ENCODE measurements around the gene IMPDH1.

GRCh38 chr7:128420773-128421172, 11.0 kb upstream of the IMPDH1 start:
- TF ChIP-seq POLR2A (IDR thresholded peaks at IDR 0.05; ENCODE audit: low read depth, low read length) (no peak), RAD21 (IDR thresholded peaks at IDR 0.05; ENCODE audit: insufficient read depth, low read depth, low read length) (no peak), FOXK2 (IDR thresholded peaks at IDR 0.05) (no peak), CTCF (IDR thresholded peaks at IDR 0.05 in 2 of 3, conservative IDR thresholded peaks at IDR 0.05 in 1 of 3; ENCODE audit: control insufficient read depth in 2 of 3, extremely low read depth in 1 of 3, insufficient read depth in 1 of 3, low read depth in 3 of 3, low read length in 3 of 3) (no peak), CEBPB (IDR thresholded peaks at IDR 0.05; ENCODE audit: borderline replicate concordance in 1 of 2, low read depth in 2 of 2, low read length in 2 of 2) (no peak), E2F4 (IDR thresholded peaks at IDR 0.05; ENCODE audit: low read depth, low read length) (no peak), CREM (IDR thresholded peaks at IDR 0.05; ENCODE audit: low read depth) (no peak), NFXL1 (IDR thresholded peaks at IDR 0.05; ENCODE audit: borderline replicate concordance) (no peak)
- TF ChIP-seq, protein P1, sequence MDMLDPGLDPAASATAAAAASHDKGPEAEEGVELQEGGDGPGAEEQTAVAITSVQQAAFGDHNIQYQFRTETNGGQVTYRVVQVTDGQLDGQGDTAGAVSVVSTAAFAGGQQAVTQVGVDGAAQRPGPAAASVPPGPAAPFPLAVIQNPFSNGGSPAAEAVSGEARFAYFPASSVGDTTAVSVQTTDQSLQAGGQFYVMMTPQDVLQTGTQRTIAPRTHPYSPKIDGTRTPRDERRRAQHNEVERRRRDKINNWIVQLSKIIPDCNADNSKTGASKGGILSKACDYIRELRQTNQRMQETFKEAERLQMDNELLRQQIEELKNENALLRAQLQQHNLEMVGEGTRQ (IDR thresholded peaks at IDR 0.05; ENCODE audit: borderline replicate concordance, low read depth, low read length), result no peak
- TF ChIP-seq, protein P2, sequence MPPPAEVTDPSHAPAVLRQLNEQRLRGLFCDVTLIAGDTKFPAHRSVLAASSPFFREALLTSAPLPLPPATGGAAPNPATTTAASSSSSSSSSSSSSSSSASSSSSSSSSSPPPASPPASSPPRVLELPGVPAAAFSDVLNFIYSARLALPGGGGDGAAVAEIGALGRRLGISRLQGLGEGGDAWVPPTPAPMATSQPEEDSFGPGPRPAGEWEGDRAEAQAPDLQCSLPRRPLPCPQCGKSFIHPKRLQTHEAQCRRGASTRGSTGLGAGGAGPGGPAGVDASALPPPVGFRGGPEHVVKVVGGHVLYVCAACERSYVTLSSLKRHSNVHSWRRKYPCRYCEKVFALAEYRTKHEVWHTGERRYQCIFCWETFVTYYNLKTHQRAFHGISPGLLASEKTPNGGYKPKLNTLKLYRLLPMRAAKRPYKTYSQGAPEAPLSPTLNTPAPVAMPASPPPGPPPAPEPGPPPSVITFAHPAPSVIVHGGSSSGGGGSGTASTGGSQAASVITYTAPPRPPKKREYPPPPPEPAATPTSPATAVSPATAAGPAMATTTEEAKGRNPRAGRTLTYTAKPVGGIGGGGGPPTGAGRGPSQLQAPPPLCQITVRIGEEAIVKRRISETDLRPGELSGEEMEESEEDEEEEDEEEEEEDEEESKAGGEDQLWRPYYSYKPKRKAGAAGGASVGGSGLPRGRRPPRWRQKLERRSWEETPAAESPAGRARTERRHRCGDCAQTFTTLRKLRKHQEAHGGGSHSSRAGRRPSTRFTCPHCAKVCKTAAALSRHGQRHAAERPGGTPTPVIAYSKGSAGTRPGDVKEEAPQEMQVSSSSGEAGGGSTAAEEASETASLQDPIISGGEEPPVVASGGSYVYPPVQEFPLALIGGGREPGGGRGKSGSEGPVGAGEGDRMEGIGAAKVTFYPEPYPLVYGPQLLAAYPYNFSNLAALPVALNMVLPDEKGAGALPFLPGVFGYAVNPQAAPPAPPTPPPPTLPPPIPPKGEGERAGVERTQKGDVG (CRISPR knock-in tag; IDR thresholded peaks at IDR 0.05), result no peak

All from GM12878 (cell line).